GM21529 (cell line): ENCODE data around the gene VPS13D.
"Not testable (repeated sequence)": the region's sequence is repeated elsewhere in the genome, so short reads cannot be mapped to it uniquely, and the experiment has no call there.

Experiments used
- ATAC-seq: cut with Tn5 transposase; IDR thresholded peaks from one replicate; pipeline ENCODE4 v1.9.1; 2021; ENCODE audit not compliant: unreplicated experiment

VPS13D gene

DNA sequence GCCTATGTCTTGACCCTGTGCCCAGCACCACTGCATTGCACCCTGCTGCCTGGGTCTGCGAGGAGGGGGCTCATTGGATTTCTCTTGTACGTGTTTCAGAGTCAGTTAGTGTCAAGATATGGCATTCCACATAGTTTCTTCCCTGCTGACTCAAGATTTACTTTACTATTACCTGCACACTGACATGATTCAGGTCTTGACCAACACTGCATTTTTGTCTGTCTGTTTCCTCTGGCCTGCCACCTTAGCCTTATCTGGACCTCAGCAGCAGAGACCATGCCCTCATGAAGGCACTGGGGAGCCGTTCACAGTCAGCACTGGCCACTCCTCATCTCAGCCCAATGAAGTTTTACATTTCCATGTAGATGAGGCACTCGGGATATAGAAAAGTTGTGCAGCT lies 232.8 kb downstream of the VPS13D start:
- ATAC-seq = no peak

DNA sequence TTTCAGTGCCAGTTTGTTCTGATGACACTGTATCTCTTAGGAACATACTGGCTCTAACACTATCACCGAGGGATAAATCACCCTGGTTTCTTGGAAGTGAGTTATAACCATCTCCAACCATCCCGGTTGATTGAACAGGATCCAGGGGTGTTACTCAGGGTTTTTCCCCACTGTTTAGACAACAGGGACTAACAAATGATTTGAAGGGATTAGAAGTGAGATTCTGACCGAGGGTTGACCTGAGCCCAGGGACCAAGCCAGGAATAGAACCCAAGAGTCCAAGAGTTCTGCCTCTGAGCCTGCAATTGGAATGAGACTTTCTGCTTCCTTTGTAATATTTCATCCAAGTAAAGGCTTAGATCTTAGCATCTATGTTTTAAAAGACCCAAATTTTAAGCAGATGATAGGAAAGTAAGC lies 234.2 kb downstream of the VPS13D start:
- no peak for ATAC-seq

DNA sequence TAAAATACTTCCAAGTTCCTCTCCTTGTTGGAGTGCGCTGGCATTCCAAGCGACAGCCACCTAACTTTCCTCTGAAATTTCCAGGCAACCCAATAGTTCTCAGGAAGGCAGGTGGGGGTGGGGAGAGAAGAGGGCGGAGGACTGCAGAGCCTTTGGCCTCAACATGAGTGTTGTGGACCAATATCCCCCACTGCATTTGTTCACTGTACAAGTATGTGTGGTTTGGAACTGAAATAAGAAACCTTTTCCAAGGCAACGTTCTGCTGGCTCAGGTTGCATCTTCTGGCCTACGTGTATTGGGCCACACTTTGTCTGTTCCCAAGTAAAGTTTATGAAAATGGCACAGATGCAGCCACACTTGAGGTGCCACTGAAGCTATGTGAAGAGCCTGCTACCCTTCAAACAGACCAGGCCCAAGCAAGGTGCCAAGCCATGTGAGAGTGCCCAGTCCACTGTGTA lies 234.8 kb downstream of the VPS13D start:
- ATAC-seq = no peak

DNA sequence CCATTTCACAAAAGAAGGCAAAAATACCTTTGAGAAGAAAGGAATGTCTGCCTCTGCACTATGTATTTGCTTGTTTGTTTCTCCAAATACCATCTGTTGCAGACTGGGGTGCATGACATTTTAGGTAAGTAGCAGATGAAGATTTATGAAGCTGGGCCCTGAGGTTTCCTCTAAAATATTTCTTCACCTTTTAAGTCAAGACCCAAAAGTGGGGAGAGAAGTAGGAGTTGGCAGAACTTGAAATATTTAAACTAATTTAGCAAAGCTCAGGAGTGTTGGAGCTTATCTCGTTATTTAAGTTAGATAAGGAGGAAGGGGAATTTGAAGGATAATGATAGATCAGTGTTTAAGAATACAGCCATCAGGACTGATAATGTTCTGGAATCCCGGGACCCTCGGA lies 235.3 kb downstream of the VPS13D start:
- no peak for ATAC-seq

DNA sequence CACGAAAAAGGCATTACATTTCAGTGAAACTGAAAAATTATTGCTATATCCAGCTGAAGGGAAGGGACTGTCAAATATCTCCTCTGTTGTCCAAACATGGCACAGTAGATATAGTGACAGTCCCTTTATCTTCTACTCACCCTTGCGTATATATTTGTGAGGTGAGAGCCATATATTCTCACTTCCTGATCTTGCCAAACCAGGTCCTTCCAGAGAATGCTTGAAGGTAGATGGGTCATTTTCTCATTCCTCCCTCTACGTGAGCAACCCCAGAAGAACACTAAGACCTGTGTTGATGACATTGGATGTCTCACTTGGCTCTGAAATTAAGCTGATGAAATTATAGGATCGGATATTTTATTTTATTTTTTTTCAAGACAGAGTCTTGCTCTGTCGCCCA lies 237.0 kb downstream of the VPS13D start:
- ATAC-seq = no peak

DNA sequence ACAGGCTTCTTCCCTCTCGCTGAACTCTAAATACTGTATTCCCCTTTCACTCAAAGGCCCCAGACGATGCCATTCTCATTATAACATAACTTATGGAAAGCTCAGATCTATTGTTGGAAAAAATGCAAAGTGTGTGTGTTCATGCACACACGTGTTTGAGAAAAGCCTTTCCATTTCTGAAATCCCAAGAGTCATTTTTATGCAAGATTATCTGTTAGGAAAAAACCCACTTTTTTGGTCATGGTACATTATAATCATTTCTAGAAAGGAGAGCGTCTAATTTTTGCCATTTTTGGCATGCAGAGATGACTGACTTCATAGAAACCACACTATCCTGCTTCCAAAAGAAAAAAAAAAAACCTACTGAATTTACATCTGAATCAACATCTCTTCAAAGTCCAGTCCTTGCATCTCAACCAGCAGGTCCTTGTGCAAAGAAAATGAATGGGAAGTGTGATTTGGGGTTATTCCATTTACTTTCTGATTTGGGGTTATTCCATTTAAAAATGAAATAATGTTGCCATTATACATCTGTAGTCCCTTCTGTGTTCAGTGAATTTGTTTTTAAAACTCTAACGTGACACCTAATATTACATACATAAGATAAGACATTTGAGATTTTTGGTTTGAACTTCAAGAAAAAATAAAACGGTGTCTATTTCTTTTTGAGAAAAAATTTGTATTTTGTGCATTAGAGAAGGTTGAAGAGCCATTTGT lies 237.9 kb downstream of the VPS13D start:
- no peak for ATAC-seq

DNA sequence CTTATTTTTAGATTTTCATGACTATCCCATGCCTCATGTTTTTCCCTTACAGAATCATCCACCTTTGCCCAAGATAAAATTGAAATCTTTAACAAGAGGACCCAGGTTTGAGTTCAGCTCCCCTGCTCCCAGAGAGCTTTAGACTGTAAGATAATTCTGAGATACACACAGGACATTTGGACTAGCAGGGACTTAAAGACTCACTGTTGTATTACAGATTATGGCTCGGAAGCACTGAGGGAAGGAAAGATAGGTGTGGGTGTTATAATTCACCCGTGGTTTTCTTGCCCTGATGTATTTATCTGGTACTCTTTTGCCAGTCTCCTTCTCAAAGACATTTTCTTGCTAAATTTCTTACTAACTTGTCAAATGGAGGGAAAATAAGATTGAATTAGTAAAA lies 238.5 kb downstream of the VPS13D start:
- no peak for ATAC-seq

DNA sequence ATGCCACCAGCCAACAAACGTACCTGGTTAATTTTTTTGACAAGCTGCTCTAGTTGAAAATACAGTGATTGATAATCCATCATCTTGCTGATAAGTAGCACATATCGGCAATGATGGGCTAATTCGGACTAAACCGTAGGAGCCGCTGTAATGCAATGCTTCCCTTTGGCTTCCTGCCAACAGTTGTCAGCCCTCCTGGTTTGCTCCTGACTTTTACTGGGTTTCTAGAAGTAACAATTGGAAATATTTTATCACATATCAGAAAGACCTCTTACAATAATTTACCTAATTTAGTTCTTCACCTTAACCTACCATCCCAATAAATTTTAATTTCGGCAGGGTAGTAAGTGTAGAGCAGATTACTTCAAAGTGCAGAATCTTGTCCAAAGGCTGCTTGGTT lies 239.7 kb downstream of the VPS13D start:
- ATAC-seq = no peak

DNA sequence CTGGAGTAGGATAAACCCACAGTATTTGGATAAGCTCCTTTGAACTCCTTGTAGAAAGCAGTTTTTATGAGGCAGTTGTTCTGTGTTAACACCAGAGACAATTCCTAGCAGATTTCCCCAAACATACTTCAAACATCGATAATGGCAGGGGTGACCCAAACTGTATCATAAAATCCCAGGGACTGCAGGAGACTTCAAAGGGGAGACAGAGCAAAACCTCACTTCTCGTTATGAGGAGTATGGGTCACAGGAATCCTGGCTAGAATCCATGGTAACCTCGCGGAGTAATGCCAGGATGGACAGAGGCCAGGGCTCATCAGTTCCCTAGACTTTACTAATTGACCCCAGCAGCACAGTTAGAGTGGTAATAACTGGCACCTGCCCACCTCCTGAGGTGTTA lies 240.2 kb downstream of the VPS13D start:
- no peak for ATAC-seq

DNA sequence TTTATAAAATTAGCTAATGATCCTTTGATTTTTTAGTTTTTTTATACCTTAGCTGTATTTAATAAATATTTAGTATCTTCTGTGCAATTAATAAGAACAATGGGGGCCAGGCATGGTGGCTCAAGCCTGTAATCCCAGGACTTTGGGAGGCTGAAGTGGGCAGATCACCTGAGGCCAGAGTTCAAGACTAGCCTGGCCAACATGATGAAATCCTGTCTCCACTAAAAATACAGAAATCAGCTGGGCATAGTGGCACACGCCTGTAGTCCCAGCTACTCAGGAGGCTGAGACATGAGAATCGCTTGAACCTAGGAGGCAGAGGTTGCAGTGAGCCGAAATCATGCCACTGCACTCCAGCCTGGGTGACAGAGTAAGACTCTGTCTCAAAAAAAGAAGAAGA lies 241.1 kb downstream of the VPS13D start:
- ATAC-seq = not testable (repeated sequence)

DNA sequence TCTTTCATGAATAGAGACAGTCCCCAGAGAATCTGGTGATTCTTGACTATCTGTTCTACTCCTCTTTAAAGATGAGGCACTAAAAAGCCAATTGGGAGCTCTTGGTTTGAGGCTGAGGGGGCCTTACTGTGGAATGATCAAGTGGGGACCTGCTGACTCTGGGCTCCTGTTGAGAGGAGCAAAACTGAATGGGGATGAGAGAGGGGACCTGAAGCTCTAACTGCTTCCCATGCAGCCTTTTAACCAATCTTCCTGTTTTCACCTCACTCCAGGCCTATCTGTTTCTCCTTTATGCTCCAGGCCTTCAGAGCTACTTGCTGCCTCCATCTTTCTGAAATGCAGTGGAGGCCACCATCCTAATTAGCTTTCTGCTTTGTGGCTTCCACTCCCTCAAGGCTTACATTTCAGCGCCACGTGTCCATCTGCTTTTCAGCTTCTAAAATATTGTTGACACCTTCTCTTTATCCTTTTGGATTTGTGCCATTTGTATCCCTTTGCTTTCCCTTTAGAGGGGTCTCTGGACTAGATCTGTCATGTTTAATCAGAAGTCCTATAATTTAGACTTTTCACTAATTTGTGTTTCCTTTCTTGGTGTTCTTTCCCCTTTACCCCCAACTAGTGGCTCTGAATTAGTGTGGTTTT lies 242.4 kb downstream of the VPS13D start:
- no peak for ATAC-seq

DNA sequence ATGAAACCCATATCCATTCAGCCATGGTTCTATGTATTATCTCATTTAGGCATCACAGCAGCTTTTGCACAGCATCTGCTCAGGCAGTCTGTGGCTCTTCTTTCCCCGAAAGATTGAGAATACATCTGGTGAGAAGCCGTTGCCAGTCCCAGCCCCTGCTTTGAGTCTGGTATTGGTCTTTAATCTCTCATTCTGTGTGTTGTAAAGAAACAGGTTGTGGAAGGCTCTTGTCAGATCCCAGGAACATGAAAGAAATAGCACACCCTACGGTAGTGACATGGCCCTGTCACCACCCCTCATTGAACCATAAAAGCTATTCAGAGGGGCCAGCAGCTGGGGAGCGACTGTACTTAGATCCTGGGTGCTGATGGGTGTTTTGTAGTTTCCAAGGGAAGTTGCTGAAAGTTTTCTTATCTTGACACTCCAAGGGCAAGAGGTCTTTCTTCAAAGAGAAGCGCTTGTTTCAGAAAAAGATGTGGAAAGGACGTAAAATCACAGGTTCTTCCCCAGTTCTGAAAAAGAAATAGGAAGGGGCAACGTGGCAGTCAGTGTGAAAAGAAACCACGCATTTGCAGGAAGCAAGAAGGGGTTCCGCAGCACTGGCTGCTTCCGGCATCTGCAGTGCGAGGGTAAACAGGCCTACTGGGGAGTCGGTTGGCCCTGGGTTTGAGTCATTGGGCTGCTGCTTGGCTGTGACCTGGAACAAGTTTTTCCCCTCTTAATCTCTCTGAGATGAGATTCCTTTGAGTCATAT lies 243.1 kb downstream of the VPS13D start:
- no peak for ATAC-seq

DNA sequence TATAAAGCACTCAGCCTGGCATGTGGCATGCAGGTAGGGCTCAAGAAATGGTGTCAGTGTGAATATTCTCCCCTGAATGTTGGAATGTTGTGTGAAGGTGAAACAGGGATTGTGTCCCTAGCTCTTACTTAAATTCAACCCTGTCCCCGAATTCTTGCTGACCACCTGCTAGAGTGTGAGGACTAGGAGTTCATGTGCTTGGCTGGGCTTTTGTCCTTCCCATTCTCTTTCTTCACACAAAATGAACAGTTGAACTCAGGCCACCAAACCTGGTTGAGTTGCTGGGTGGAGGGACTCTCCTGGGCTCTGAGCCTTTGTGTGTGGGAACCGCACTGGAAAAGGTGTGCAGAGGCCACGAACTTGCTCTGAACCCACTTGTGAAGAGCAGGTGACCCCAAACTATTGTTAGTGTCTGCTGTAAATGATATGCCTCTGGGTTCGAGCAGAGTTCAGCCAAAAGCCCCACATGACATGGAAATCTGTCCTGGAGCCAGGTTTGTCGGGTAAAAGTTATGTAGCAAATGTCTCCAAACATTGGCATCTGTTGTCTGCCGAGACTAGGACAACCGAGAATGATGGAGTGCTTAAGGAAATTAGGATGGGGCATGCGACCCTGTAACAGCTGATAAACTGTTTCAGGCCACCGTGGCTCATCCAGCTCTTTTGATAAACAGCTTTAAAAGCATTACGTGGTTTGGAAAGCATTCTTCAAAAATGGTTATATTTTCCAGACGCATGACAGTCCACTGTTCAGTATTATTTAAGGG lies 243.9 kb downstream of the VPS13D start:
- ATAC-seq = no peak

DNA sequence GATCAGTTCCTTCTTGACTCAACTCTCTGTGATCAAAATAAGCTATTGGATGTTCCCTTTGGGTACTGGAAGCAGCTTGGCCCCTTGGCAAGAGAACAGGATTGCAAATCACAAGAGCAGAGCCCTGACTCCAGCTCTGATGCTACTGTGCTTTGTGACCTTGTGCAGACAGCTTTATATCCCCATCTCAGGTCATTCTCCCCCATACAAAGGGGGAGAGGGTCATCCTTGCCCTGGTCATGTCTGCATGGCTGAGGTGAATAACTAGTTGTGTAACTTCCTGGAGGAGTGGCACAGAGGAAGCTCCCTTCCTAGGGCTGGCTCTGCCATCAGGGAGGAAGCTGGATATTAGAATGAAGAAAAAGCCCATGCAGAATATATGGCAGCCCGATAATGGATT lies 245.3 kb downstream of the VPS13D start:
- ATAC-seq = no peak

DNA sequence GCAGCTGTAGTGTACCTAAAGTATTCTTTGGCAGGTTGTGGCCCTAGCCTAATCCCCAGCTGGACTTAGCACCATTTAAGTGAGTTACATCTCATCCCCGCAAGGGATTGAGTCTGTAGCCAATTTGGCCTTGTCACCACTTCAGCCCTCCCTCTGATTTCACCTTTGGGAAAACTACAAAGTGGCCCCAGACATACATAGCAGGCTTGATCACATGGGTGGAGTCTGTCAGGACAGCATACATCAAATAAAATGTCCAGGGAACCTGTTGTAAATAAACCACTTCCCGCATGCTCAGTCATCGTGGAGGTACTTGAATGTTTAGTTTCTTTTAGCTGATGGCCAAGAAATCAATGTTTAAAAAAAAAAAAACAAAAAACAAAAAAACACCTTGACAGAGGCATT lies 245.7 kb downstream of the VPS13D start:
- no peak for ATAC-seq

DNA sequence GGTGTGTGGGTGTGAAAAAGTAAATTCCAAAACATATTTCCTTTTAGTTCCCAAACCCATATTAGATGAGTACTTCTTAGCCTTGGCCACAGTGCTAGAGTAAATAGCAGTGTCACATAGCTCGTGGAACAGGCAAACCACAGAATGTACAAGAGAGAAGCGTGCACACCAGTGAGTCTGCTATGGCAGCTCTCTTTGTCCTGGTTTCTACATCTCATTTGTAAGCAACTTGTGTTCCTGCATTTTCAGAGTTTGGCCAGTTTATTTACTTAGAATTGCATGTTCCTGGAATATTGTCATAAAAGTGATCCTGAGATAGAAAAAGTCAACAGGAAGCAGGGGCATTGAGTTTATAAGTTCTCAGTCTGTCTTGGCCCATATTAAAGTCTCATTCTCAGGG lies 246.1 kb downstream of the VPS13D start:
- no peak for ATAC-seq

DNA sequence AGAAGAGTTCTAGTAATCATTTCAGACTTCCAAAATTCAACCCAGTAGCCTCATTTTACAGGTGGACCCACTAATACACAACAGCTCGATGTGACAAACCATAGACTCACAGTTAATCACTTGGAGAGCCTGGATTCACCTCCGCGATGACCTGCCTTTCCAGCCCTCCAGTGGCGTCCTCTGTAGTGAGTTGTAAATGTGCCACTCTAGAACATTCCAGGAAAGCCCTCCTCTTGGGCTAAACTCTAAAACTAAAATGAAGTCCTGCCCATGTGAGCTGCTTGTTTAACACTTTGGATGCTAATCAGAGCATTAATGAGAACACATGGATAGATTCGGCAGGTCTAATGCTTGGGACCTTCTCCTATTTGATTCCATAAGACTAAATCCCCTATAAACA lies 247.5 kb downstream of the VPS13D start:
- ATAC-seq = no peak

DNA sequence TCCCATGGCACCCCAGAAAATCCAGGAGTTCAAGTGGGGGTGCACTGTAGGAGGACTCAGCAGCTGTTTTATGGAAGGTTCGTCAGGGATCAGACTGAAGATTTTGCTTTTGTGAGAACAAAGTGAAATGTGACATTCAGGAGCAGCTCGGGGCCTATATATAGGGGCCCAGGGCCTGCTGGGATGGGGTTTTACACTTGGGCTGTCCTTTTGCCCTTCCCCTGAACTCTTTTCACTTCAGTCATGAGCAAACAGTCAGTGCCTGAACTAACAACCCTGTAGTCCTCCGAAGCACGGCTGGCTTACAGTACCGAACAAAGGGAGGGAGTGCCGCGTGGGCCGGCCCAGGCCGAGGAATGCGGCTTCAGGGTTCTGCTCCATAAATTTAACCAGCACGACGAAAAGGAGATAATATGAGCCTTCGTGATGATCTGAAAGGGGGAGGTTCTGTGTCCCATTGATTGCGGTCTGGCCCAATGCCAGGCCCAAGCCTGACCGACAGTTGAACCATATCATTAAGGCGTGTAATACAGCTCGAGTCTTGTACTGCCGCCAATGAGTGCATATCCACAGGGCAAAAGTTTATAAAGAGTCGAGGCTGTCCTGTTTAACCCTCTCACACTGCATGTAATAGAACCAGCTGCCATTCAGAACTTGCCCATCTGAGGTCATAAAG lies 248.2 kb downstream of the VPS13D start:
- no peak for ATAC-seq

DNA sequence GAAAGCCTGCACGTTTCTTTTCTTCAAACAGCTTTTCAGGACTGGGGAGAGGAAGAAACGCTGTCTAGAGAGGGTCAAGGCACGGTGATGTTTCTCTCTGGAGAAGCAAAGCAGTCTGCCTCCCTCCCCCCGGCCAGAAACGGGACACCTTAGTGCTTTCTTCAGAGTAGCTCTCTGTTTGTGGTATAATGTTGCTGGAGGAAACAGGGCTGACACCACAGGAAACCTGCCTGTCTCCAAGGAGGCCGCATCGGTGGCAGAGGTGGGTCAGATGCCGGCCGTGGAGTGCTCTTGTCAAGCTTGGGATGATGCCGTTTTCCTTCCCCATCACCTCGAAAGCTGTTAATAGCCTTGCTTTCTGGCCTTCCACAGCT lies 248.8 kb downstream of the VPS13D start:
- no peak for ATAC-seq

DNA sequence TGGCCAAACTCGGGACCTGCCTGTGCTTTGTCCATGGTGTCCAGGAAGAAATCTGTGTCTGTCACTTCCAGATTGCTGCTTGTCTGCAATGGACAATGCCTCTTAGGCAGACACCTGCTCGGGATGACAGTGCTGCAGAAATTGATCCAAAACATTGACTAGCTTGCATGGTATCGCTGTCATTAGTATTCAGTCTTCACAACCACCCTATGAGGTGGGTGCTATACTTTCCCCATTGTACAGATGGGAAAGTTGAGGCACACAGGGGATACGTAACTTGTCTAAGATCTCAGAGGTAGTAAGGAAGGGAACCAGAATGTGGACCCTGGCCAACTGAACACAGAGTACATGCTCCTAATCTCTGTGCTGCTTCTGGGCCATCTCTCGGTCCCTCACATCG lies 249.5 kb downstream of the VPS13D start:
- ATAC-seq = no peak

DNA sequence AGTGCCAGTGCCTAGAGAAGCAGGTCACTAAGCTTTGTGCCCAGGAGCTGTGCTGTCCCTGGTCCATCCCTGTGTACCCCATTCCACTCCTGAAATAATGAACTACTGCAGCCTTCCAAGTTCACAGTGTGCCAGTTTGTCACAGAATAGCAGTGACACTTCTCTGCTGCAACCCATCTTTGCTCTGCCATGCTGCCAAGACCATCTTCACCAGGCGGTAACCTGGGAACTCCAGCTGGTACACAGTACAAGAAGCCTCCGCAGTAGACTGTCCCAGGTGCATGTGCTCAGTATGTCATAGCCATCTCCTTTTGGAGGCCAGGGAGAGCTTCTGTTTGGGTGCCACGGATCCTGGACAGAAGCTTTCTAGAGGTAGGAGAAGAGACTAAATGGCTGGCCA lies 250.2 kb downstream of the VPS13D start:
- no peak for ATAC-seq
